ENCODE data around the gene C1GALT1.

C1GALT1 gene

DNA sequence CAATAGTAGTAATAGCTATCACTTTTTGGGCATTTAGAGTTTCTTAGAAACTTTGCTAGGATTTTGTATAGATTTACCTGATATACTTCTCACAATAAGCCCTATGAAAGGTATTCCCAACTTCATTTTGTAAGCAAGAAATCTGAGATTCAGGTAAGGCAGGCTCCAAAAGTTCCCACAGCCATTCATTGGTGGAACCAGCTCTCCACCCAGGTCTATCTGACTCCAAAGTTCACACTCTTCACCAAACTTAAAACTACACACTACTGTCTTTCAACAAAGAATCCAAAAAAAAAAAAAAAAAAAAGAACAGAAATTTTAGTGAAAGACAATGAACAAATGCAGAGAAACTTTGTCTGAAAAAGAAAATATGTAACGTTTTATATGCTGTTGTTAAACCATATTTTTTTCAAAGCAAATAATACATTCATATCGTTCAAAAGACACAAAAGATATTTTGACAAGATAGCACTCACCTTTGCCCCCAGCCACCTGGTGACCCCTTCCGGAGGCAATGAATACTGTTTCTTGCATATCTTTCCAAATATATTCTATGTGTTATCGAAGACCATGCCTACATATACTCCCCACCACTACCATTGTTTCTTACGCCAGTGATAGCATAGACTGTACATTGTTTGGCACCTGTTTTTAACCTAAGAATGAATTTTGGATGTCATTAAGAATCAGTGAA, 108.2 kb downstream of the C1GALT1 start:
- DNase-seq, result no peak

DNA sequence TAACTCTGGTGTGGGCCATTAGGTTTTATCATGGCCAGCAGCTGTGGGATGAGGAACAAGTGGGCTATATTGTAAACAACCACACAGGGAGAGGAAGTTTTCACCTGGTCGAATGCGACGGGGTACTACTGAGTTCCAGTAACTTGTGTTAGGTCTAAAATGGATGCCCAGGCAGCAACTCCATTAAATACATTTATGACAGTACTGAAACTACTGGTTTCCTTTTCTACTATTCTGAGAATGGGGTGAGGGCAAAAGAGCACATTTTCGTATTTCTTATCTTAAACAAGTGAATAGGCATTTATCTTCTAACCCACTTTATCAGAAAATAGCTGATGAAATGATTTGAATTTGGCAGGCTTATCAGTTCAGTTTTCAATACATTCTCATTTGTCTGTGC, 109.7 kb downstream of the C1GALT1 start:
- DNase-seq, result no peak

DNA sequence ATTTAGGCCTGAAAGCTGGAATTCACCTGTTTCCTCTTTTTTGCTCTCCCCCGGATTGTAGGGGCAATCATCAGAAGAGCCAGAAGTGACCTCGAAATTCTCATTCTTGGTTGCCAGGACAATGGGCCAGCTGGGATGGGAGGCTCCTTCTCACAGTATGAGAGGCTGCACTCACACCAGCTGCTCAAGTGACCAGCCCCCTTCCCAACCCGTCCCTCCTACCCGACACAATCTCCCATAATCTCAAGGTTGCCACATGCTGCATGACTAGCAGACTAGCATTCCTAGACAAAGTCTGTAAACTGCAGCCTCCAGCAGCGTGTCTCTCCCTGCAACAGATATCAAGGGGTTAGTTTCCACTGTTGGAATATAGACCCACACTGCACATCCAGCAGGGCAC, 110.3 kb downstream of the C1GALT1 start:
- no peak for DNase-seq

DNA sequence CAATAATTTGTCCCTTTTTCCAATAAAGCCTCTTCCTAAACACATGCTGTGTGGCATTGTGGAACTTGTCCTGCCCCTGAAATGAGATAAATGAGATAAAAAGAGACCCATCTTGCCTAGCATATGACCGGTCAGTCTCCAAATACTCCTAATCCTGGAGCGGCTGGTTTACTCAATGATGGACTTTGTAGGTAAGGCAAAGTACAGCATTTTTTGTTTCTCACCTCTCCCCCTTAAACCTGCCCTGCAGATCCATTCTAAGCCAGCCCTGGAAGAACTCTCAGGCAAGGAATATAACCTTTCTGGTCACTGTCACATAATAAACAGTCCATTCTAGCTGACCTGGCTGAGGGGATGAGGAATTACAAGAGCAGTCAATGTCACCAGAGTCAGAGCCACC, 110.7 kb downstream of the C1GALT1 start:
- DNase-seq, result no peak

DNA sequence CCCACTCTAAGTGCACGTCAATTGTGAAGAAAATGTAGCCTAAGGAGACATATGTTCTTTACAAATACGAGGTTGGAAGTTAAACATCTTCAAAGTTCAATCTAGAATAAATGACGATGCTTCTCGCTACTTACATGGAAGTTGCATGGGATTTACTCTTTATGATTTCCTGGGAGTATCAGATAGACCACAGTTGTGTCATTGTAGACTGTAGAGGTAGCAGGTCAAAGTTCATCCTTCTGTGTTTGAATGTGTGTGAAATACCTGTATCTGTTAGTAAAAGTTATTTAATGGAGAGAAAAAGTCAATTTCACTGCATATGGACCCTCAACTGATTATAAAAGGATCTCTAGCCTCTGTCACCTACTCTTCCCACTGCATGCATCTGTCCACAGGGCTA, 112.6 kb downstream of the C1GALT1 start:
- no peak for DNase-seq
